Smooth muscle cell of the brain vasculature (primary cell): Measurements from ENCODE around the gene VPS18.
A peak's percentile ranks its signal among the peaks of the same experiment; 100 is the strongest.
"Not testable (repeated sequence)": the region's sequence is repeated elsewhere in the genome, so short reads cannot be mapped to it uniquely, and the experiment has no call there.

ENCODE experiments used
- DNase-seq: peaks from one replicate; pipeline ENCODE4 v3.0.0-alpha.2; 2012; ENCODE audit warnings: low read depth, low spot score

The VPS18 gene

GRCh38 chr15:40893733-40894680, at the start of gene VPS18:
Gene VPS18, plus strand, starts transcription at chr15:40894450. Its CDS starts 319 bp downstream, at chr15:40894769.
- peak; percentile 93 for DNase-seq

- DNase-seq, result no peak
Measured at GRCh38 chr15:40844696-40845030, 49.6 kb upstream of the VPS18 start.

- no peak for DNase-seq
Measured at GRCh38 chr15:40845036-40845435, 49.2 kb upstream of the VPS18 start.

- DNase-seq, result no peak
Measured at GRCh38 chr15:40845511-40846284, 48.6 kb upstream of the VPS18 start.

- DNase-seq, result no peak
Measured at GRCh38 chr15:40846841-40847222, 47.4 kb upstream of the VPS18 start.

GRCh38 chr15:40847223-40847961, 46.9 kb upstream of the VPS18 start:
- DNase-seq, result no peak

GRCh38 chr15:40850576-40851112, 43.6 kb upstream of the VPS18 start:
- no peak for DNase-seq

- DNase-seq, result no peak
Measured at GRCh38 chr15:40852529-40852928, 41.7 kb upstream of the VPS18 start.

GRCh38 chr15:40853241-40853890, 40.9 kb upstream of the VPS18 start:
- no peak for DNase-seq

- no peak for DNase-seq
Measured at GRCh38 chr15:40854161-40854560, 40.1 kb upstream of the VPS18 start.

- no peak for DNase-seq
Measured at GRCh38 chr15:40855706-40856234, 38.5 kb upstream of the VPS18 start.

GRCh38 chr15:40856746-40857145, 37.5 kb upstream of the VPS18 start:
- no peak for DNase-seq

GRCh38 chr15:40857601-40858341, 36.5 kb upstream of the VPS18 start:
- DNase-seq, result peak; percentile 21

- DNase-seq, result no peak
Measured at GRCh38 chr15:40858706-40859105, 35.5 kb upstream of the VPS18 start.

GRCh38 chr15:40859206-40859851, 34.9 kb upstream of the VPS18 start:
- DNase-seq, result peak; percentile 53

- not testable (repeated sequence) for DNase-seq
Measured at GRCh38 chr15:40861147-40861546, 33.1 kb upstream of the VPS18 start.

GRCh38 chr15:40863660-40864270, 30.5 kb upstream of the VPS18 start:
- no peak for DNase-seq

- no peak for DNase-seq
Measured at GRCh38 chr15:40867199-40867598, 27.1 kb upstream of the VPS18 start.

- no peak for DNase-seq
Measured at GRCh38 chr15:40869686-40870085, 24.6 kb upstream of the VPS18 start.
